BE2C (cell line): Measurements from ENCODE around the gene MGAT5.

ENCODE experiments used
- DNase-seq: peaks from one replicate; pipeline ENCODE4 v3.0.0-alpha.2; 2020
- H3K27me3 ChIP-seq: fragments of 250-450 bp; sonication (Bioruptor Pico); 2 replicates; pipeline ENCODE4 v1.5.1; 2020; ENCODE audit warnings: mild to moderate bottlenecking
- H3K36me3 ChIP-seq: fragments of 250-450 bp; sonication (Bioruptor Pico); 2 replicates; pipeline ENCODE4 v1.5.1; 2020; ENCODE audit warnings: mild to moderate bottlenecking
- H3K4me1 ChIP-seq: fragments of 250-450 bp; sonication (Bioruptor Pico); 2 replicates; pipeline ENCODE4 v1.5.1; 2020
- H3K4me3 ChIP-seq: 2 replicates; pipeline ENCODE4 v1.5.1; 2011; ENCODE audit warnings: low read depth, low read length
- H3K9me3 ChIP-seq: fragments of 250-450 bp; sonication (Bioruptor Pico); 2 replicates; pipeline ENCODE4 v1.5.1; 2020
- TF ChIP-seq, protein P1 (sequence below): IDR thresholded peaks from 2 replicates; pipeline ENCODE4 v1.5.1; 2012; ENCODE audit warnings: mild to moderate bottlenecking, low read depth, low read length

MGAT5 gene

DNA sequence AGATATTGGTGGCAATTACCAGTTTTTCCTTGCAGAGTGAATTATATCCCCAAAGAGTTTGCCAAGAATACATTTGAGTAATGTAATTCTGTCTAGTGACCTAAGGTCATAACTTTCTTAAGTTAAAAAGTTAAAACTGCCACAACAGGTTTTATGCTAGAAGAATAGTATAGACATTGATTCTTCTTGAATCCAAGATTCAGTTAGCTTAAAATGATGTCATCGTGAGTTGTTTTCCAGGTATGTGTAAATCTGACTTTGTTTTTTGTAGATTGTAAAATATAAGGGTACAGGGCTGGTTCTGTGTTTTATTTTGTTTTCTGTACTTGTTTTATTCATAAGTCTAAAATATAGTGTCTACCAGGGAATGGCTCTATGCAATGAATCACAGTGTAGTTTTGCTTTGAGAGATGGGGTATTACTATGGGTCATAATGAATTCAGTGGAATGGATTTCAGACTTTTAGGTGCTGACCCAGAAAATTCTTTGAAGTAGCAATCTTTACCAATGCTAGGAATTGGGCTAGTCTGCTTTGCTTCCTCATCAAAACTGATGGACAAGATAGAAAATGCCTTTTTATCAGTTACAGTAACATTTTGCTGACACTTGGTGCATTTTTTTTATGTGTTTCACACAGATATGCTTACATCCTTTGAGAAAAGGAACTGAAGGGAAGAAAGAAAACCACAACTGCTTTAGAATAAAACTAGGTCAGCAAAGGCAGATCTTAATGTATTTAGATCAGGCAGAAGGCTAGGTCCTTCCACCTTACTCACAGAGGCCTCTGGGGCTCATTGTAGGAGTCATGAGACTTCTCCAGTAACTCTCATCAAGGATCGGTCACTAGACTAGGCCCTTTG lies 20.8 kb upstream of the MGAT5 start:
- no peak for DNase-seq

DNA sequence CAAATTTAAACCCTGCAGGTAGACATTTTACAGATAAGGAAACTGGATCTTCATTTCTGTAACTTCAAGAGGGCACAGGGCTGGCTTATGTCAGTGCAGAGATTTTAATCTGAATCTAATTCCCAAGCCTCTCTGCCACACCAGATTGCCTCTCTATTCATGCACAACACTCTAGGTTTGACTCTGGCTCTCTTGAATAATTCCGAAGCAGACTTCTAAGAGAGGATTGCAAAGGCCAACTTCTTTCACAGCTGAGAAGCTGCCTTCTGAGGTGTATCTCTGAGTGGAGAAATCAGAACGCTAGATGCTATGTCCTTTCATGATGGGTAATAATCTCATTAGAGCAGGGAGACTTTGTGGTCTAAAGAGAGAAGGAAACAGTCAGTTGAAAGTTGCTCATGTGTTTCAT lies 20.1 kb upstream of the MGAT5 start:
- DNase-seq: no peak
- no peak overlapping the region for H3K4me3 ChIP-seq
- no peaks in the 10 kb centered on the region for H3K36me3 ChIP-seq
- no peaks in the 10 kb centered on the region for H3K27me3 ChIP-seq
- no peaks in the 10 kb centered on the region for H3K9me3 ChIP-seq
- TF ChIP-seq, protein P1, sequence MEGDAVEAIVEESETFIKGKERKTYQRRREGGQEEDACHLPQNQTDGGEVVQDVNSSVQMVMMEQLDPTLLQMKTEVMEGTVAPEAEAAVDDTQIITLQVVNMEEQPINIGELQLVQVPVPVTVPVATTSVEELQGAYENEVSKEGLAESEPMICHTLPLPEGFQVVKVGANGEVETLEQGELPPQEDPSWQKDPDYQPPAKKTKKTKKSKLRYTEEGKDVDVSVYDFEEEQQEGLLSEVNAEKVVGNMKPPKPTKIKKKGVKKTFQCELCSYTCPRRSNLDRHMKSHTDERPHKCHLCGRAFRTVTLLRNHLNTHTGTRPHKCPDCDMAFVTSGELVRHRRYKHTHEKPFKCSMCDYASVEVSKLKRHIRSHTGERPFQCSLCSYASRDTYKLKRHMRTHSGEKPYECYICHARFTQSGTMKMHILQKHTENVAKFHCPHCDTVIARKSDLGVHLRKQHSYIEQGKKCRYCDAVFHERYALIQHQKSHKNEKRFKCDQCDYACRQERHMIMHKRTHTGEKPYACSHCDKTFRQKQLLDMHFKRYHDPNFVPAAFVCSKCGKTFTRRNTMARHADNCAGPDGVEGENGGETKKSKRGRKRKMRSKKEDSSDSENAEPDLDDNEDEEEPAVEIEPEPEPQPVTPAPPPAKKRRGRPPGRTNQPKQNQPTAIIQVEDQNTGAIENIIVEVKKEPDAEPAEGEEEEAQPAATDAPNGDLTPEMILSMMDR: no peak
- peaks cover 7% of the 10 kb centered on the region for H3K4me1 ChIP-seq

More for the DNA sequence above, 20.8 kb upstream of the MGAT5 start:
- no peaks in the 10 kb centered on the region for H3K9me3 ChIP-seq
- H3K36me3 ChIP-seq: no peaks in the 10 kb centered on the region
- no peaks in the 10 kb centered on the region for H3K27me3 ChIP-seq
- TF ChIP-seq, protein P1: no peak
- no peak overlapping the region for H3K4me3 ChIP-seq
- peaks cover 7% of the 10 kb centered on the region for H3K4me1 ChIP-seq

- TF ChIP-seq, protein P1: no peak
- H3K4me1 ChIP-seq: peaks cover 7% of the 10 kb centered on the region
- DNase-seq: no peak
- H3K9me3 ChIP-seq: no peaks in the 10 kb centered on the region
- H3K4me3 ChIP-seq: no peak overlapping the region
- H3K36me3 ChIP-seq: no peaks in the 10 kb centered on the region
- no peaks in the 10 kb centered on the region for H3K27me3 ChIP-seq
Observed at GRCh38 chr2:134234535-134234934, 19.3 kb upstream of the MGAT5 start.

DNA sequence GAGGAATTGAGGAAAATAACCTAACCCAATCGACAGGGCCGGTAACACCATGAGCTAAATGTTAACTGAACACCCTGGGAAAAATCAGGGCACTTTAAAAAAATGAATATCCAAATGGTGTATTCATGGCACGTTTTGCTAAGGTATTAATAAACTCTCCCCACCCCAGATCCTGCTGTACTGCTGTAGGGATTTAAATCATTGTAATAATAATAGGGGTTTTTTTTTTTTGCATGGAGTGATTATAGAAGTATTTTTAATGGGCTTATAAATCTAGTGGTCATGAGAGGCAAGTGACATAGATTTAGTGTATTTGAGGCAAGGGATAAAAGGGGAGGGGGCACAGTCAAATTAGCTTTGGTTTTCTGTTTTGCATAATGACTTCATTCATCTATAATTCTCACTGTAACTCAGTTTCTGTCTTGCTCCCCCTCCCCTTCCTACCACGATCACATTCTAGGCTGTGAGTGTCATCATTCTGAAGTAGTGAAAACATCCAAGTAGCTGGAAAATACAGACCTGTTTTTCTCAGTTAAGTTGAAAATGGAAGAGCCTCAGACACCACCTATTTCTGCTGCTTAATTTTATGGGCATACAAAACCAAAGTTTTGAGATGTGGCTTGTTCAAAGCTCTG lies 18.2 kb upstream of the MGAT5 start:
- no peaks in the 10 kb centered on the region for H3K36me3 ChIP-seq
- TF ChIP-seq, protein P1: no peak
- no peaks in the 10 kb centered on the region for H3K9me3 ChIP-seq
- no peaks in the 10 kb centered on the region for H3K27me3 ChIP-seq
- DNase-seq: no peak
- H3K4me1 ChIP-seq: peaks cover 7% of the 10 kb centered on the region
- no peak overlapping the region for H3K4me3 ChIP-seq

DNA sequence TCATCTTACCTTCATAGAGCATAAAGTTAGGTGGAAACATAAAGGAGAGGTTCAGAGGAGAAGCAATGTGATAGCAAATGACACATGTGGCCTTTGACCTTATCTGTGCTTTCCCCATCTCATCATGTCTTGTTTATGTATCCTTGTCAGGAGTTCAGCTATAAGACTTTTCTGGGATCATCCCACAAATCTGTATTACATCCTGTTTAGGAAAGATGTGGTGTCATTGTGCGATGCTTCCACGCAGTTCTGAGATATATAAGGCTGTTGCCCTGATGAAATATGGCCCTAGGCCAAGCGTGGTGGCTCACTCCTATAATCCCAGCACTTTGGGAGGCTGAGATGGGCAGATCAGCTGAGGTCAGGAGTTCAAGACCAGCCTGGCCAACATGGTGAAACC lies 15.5 kb upstream of the MGAT5 start:
- no peak overlapping the region for H3K4me3 ChIP-seq
- H3K9me3 ChIP-seq: no peaks in the 10 kb centered on the region
- no peaks in the 10 kb centered on the region for H3K36me3 ChIP-seq
- no peaks in the 10 kb centered on the region for H3K27me3 ChIP-seq
- DNase-seq: no peak
- TF ChIP-seq, protein P1: no peak
- peaks cover 7% of the 10 kb centered on the region for H3K4me1 ChIP-seq

DNA sequence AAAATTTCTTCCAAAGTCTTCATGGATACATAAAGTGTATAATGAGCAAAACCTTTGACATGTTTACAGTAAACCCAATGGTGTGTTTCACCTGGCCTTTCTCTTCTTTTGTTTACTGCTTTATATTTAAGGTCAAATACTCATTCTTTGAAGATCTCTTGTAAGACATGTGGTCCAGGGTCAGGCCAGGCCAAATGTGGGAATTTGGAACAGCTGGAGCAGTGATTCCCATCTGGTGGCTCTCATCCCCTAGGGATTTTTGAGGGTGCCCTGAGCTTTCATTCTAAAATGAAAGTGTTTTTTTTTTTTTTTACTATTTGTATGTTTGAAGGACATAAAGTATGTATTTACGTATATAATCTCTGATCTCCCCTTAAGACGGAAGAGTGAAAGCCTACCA lies 13.8 kb upstream of the MGAT5 start:
- no peak for DNase-seq
- Histone ChIP-seq H3K27me3 (no peaks in the 10 kb centered on the region), H3K36me3 (no peaks in the 10 kb centered on the region), H3K4me3 (no peak overlapping the region), H3K4me1 (peaks cover 6% of the 10 kb centered on the region), H3K9me3 (no peaks in the 10 kb centered on the region)
- TF ChIP-seq, protein P1: no peak
